Neuronal stem cell (in vitro differentiated cells): ENCODE data around the gene FXYD3.
A peak's percentile ranks its signal among the peaks of the same experiment; 100 is the strongest.

Source experiments
- DNase-seq: peaks from one replicate; pipeline ENCODE4 v3.0.0-alpha.2; 2013; ENCODE audit warnings: low spot score
- H2AFZ ChIP-seq: one replicate; pipeline ENCODE4 v1.6.1; 2013; ENCODE audit warnings: mild to moderate bottlenecking, low read length, inconsistent platforms
- H2AK5ac ChIP-seq: 2 replicates; pipeline ENCODE4 v1.6.1; 2013; ENCODE audit warnings: low read depth, mild to moderate bottlenecking, inconsistent platforms, low read length, moderate library complexity, mixed read lengths
- H2BK120ac ChIP-seq: 2 replicates; pipeline ENCODE4 v1.6.1; 2013; ENCODE audit warnings: low read depth, mild to moderate bottlenecking, inconsistent platforms, low read length, moderate library complexity, mixed read lengths
- H2BK12ac ChIP-seq: one replicate; pipeline ENCODE4 v1.6.1; 2013; ENCODE audit warnings: low read length, inconsistent platforms
- H2BK15ac ChIP-seq: 2 replicates; pipeline ENCODE4 v1.6.1; 2013; ENCODE audit warnings: mild to moderate bottlenecking, low read length, inconsistent platforms, mixed read lengths
- H2BK5ac ChIP-seq: one replicate; pipeline ENCODE4 v1.6.1; 2013; ENCODE audit warnings: inconsistent platforms, mild to moderate bottlenecking, low read length, moderate library complexity
- H3K14ac ChIP-seq: one replicate; pipeline ENCODE4 v1.6.1; 2013; ENCODE audit warnings: low read length, inconsistent platforms
- H3K18ac ChIP-seq: 2 replicates; pipeline ENCODE4 v1.6.1; 2013; ENCODE audit warnings: low read length, inconsistent platforms
- H3K23ac ChIP-seq: 2 replicates; pipeline ENCODE4 v1.6.1; 2013; ENCODE audit warnings: low read depth, mild to moderate bottlenecking, mixed read lengths, low read length, inconsistent platforms; ENCODE audit not compliant: poor library complexity
- H3K27ac ChIP-seq: replicated peaks from 3 replicates; pipeline ENCODE4 v1.5.1; 2013; ENCODE audit warnings: low read length, inconsistent platforms
- H3K27me3 ChIP-seq, 3 experiments: 2 replicates each; pipeline ENCODE4 v1.6.1; 2013; ENCODE audit warnings: low read length in 3 of 3, mild to moderate bottlenecking in 2 of 3, inconsistent platforms in 1 of 3, low read depth in 1 of 3, mixed read lengths in 1 of 3, moderate library complexity in 1 of 3; ENCODE audit not compliant: control insufficient read depth in 3 of 3, insufficient read depth in 3 of 3
- H3K36me3 ChIP-seq, 2 donors: replicated peaks in 1 of 2; 2 replicates each; pipeline ENCODE4 v1.6.1; 2013; ENCODE audit warnings: low read length in 2 of 2; ENCODE audit not compliant: control insufficient read depth in 2 of 2, insufficient read depth in 2 of 2
- H3K4ac ChIP-seq: 2 replicates; pipeline ENCODE4 v1.6.1; 2013; ENCODE audit warnings: inconsistent platforms, mild to moderate bottlenecking, low read length, moderate library complexity
- H3K4me1 ChIP-seq, 2 donors: 1 replicate in 1 of 2; 2 replicates in 1 of 2; pipeline ENCODE4 v1.6.1; 2013; ENCODE audit warnings: low read length in 2 of 2, low read depth in 1 of 2; ENCODE audit not compliant: control insufficient read depth in 2 of 2, insufficient read depth in 1 of 2
- H3K4me2 ChIP-seq: one replicate; pipeline ENCODE4 v1.6.1; 2013; ENCODE audit warnings: mild to moderate bottlenecking, low read length, inconsistent platforms; ENCODE audit not compliant: insufficient read depth, poor library complexity, severe bottlenecking
- H3K4me3 ChIP-seq, 2 donors: 2 replicates each; pipeline ENCODE4 v1.5.1; 2013; ENCODE audit warnings: low read length in 2 of 2, mild to moderate bottlenecking in 2 of 2, inconsistent platforms in 1 of 2, moderate library complexity in 1 of 2
- H3K79me1 ChIP-seq: one replicate; pipeline ENCODE4 v1.6.1; 2013; ENCODE audit warnings: low read depth, mild to moderate bottlenecking, inconsistent platforms, low read length, moderate library complexity
- H3K9ac ChIP-seq: one replicate; pipeline ENCODE4 v1.6.1; 2013; ENCODE audit warnings: mild to moderate bottlenecking, low read depth, low read length, inconsistent platforms; ENCODE audit not compliant: poor library complexity
- H3K9me3 ChIP-seq, 2 donors: replicated peaks in 1 of 2; 2 replicates each; pipeline versions ENCODE3 to v1.6.1; 2013; ENCODE audit warnings: low read length in 2 of 2, mild to moderate bottlenecking in 2 of 2, inconsistent platforms in 1 of 2, low read depth in 1 of 2, mixed read lengths in 1 of 2, moderate library complexity in 1 of 2; ENCODE audit not compliant: control insufficient read depth in 2 of 2, insufficient read depth in 1 of 2
- H4K8ac ChIP-seq: one replicate; pipeline ENCODE4 v1.6.1; 2013; ENCODE audit warnings: low read depth, mild to moderate bottlenecking, inconsistent platforms, low read length, moderate library complexity
- H4K91ac ChIP-seq: one replicate; pipeline ENCODE4 v1.6.1; 2013; ENCODE audit warnings: low read length, low read depth, mild to moderate bottlenecking, inconsistent platforms; ENCODE audit not compliant: poor library complexity
- WGBS, 2 donors: extraction: QIAGEN DNeasy Blood & Tissue Kit; methylation state at CpG; one replicate each; pipeline ENCODE4 v1.1.7; 2013; ENCODE audit warnings: missing lambda C conversion rate in 2 of 2, mixed read lengths in 1 of 2; ENCODE audit not compliant: insufficient read length in 2 of 2, insufficient replicate concordance in 1 of 2; ENCODE audit errors: extremely low coverage in 2 of 2; 5-methylcytosine and 5-hydroxymethylcytosine counted together

The FXYD3 gene

GRCh38 chr19:35146746-35147459 lies 31.3 kb downstream of the FXYD3 start:
- Histone ChIP-seq H3K27ac (no peak overlapping the region), H3K4ac (no peak overlapping the region), H2BK12ac (no peak overlapping the region), H3K27me3 (peaks cover 2 to 70% (median 34%) of the 10 kb centered on the region in 3 experiments), H2BK15ac (no peak overlapping the region), H3K4me2 (no peak overlapping the region), H4K8ac (no peak overlapping the region), H3K4me1 (peaks cover 9 to 15% of the 10 kb centered on the region in 2 donors), H2AFZ (no peak overlapping the region), H3K14ac (no peak overlapping the region), H2BK120ac (no peak overlapping the region), H2BK5ac (no peak overlapping the region), H3K9me3 (no peaks in the 10 kb centered on the region), H3K9ac (no peak overlapping the region), H4K91ac (no peak overlapping the region), H3K4me3 (no peak overlapping the region), H3K79me1 (no peaks in the 10 kb centered on the region), H3K23ac (no peak overlapping the region), H3K36me3 (no peaks in the 10 kb centered on the region), H2AK5ac (no peak overlapping the region), H3K18ac (no peak overlapping the region)
- no peak for DNase-seq
- no CpG with 5 or more reads among the region's 7 CpGs for WGBS, 2 donors

GRCh38 chr19:35149463-35149862 lies 33.8 kb downstream of the FXYD3 start:
- Histone ChIP-seq H3K9me3 (no peaks in the 10 kb centered on the region), H3K23ac (no peak overlapping the region), H3K4me3 (no peak overlapping the region), H3K4me1 (peaks cover 0 to 11% of the 10 kb centered on the region in 2 donors), H3K9ac (no peak overlapping the region), H3K18ac (no peak overlapping the region), H2BK12ac (no peak overlapping the region), H2BK15ac (no peak overlapping the region), H2AFZ (no peak overlapping the region), H3K4ac (no peak overlapping the region), H2BK5ac (no peak overlapping the region), H4K91ac (no peak overlapping the region), H4K8ac (no peak overlapping the region), H3K27me3 (peaks cover 7 to 68% (median 26%) of the 10 kb centered on the region in 3 experiments), H2BK120ac (no peak overlapping the region), H3K79me1 (no peaks in the 10 kb centered on the region), H3K27ac (no peak overlapping the region), H3K14ac (no peak overlapping the region), H2AK5ac (no peak overlapping the region), H3K36me3 (no peaks in the 10 kb centered on the region), H3K4me2 (no peak overlapping the region)
- no peak for DNase-seq
- WGBS, 2 donors = no CpG with 5 or more reads among the region's 3 CpGs

GRCh38 chr19:35150445-35150844 lies 34.8 kb downstream of the FXYD3 start:
- H3K14ac ChIP-seq = no peak overlapping the region
- H4K8ac ChIP-seq = no peak overlapping the region
- no peak overlapping the region for H3K27ac ChIP-seq
- WGBS, 2 donors = no CpG with 5 or more reads among the region's 2 CpGs
- no peaks in the 10 kb centered on the region for H3K79me1 ChIP-seq
- peaks cover 7 to 68% (median 26%) of the 10 kb centered on the region in 3 experiments for H3K27me3 ChIP-seq
- no peak overlapping the region for H3K4ac ChIP-seq
- H4K91ac ChIP-seq = no peak overlapping the region
- H3K4me2 ChIP-seq = no peak overlapping the region
- no peak overlapping the region for H2AFZ ChIP-seq
- H3K18ac ChIP-seq = no peak overlapping the region
- H2BK12ac ChIP-seq = no peak overlapping the region
- no peak overlapping the region for H3K23ac ChIP-seq
- no peak overlapping the region for H3K9ac ChIP-seq
- H2BK120ac ChIP-seq = no peak overlapping the region
- H3K4me1 ChIP-seq = peaks cover 2 to 11% of the 10 kb centered on the region in 2 donors
- DNase-seq = no peak
- H2AK5ac ChIP-seq = peak overlapping the region; percentile 82
- H2BK15ac ChIP-seq = no peak overlapping the region
- no peak overlapping the region for H2BK5ac ChIP-seq
- H3K4me3 ChIP-seq = no peak overlapping the region
- H3K36me3 ChIP-seq = no peaks in the 10 kb centered on the region
- no peaks in the 10 kb centered on the region for H3K9me3 ChIP-seq

DNA sequence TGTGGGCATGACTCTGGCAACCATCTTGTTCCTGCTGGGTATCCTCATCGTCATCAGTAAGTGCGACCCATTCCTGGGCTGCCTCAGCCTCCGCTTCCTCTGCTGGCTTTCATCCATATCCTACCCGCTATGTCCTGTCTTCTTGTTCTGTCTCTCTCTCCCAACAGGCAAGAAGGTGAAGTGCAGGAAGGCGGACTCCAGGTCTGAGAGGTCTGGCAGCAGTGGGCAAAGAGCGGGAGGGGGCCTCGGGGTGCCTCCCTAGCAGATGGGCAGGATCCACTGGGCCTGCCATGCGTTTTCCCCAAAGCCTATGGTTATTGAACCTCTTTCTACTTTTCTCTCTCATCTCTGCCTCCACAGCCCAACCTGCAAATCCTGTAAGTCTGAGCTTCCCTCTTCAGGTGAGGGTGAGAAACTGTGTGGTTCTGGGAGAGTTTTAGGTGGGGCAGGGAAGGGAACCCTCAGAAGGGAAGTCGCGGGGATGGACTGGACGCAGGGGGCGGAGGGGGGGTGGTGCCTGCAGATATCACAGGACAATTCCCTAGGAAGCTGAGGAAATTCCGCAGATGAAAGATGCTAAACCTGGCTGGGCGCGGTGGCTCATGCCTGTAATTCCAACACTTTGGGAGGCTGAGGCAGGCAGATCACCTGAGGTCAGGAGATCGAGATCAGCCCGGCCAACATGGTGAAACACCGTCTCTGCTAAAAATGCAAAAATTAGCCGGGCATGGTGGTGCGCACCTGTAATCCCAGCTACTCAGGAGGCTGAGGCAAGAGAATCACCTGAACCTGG lies 35.8 kb downstream of the FXYD3 start:
- DNase-seq = no peak
- Histone ChIP-seq H3K27me3 (peaks cover 7 to 72% (median 31%) of the 10 kb centered on the region in 3 experiments), H3K4me3 (no peak overlapping the region), H2BK5ac (no peak overlapping the region), H4K91ac (no peak overlapping the region), H3K18ac (peak overlapping the region; percentile 67), H4K8ac (no peak overlapping the region), H3K9ac (no peak overlapping the region), H2BK12ac (no peak overlapping the region), H3K23ac (peak overlapping the region; percentile 32), H3K79me1 (no peaks in the 10 kb centered on the region), H2AK5ac (peak overlapping the region; percentile 82), H2BK120ac (no peak overlapping the region), H3K36me3 (no peaks in the 10 kb centered on the region), H3K4me2 (no peak overlapping the region), H3K14ac (no peak overlapping the region), H3K27ac (no peak overlapping the region), H3K4me1 (peaks cover 2 to 13% of the 10 kb centered on the region in 2 donors), H3K4ac (no peak overlapping the region), H3K9me3 (no peaks in the 10 kb centered on the region), H2AFZ (no peak overlapping the region), H2BK15ac (peak overlapping the region; percentile 82)
- no CpG with 5 or more reads among the region's 20 CpGs for WGBS, 2 donors
